ENCODE results near the gene ARHGAP15.

DNA sequence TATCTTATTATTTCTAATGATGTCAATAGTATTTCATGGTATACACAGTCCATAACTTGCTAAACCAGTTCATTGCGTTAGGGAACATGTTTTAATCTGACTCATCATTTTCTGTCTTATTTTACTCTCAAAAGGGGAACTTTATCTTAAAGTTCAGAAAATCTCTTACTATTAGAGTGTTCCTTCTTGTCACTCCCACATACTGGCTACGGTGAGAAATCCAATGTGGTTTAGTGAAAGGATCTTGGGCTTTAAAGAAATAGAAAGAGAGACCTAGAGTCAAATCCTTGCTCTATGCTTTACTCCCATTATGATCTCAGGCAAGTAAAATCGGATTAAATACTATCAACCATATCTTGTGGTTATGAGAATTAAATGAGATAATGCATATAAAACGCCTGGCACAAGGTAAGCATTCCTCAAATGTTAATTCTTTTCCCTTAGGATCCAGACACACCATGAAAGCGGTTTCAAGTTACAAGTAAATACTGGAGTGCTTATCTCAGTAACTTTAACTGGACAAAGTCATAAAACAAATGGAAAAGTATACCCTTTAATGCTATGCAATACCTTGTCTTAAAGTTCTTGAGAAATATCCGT is 576.0 kb downstream of the ARHGAP15 start:
- no peak for TF ChIP-seq FOXM1 (IDR thresholded peaks at IDR 0.05; ENCODE audit: borderline replicate concordance)
- no peak for TF ChIP-seq PKNOX1 (IDR thresholded peaks at IDR 0.05)
- TF ChIP-seq CTBP1 (IDR thresholded peaks at IDR 0.05; ENCODE audit: borderline replicate concordance): peak; percentile 59; the same call in 1 of the 2 replicates
- TF ChIP-seq ELF4 (IDR thresholded peaks at IDR 0.05): no peak
- TF ChIP-seq SP1 (IDR thresholded peaks at IDR 0.05): no peak
- no peak for TF ChIP-seq SUZ12 (IDR thresholded peaks at IDR 0.05)
- no peak for TF ChIP-seq ARNT (IDR thresholded peaks at IDR 0.05)
- TF ChIP-seq BHLHE40 (IDR thresholded peaks at IDR 0.05; ENCODE audit: borderline replicate concordance): no peak
- no peak for TF ChIP-seq TARDBP (IDR thresholded peaks at IDR 0.05)
- no peak for TF ChIP-seq LEF1 (IDR thresholded peaks at IDR 0.05; ENCODE audit: borderline replicate concordance)
- TF ChIP-seq FOXK2 (IDR thresholded peaks at IDR 0.05): no peak

Data from HEK293T (cell line).